IPS-11a (cell line): Measurements from ENCODE around the gene AKNA.

Experiments used
- H3K4me3 ChIP-seq: one replicate; pipeline ENCODE4 v1.5.1; 2013; ENCODE audit warnings: low read depth, low read length, control low read depth

AKNA gene

DNA sequence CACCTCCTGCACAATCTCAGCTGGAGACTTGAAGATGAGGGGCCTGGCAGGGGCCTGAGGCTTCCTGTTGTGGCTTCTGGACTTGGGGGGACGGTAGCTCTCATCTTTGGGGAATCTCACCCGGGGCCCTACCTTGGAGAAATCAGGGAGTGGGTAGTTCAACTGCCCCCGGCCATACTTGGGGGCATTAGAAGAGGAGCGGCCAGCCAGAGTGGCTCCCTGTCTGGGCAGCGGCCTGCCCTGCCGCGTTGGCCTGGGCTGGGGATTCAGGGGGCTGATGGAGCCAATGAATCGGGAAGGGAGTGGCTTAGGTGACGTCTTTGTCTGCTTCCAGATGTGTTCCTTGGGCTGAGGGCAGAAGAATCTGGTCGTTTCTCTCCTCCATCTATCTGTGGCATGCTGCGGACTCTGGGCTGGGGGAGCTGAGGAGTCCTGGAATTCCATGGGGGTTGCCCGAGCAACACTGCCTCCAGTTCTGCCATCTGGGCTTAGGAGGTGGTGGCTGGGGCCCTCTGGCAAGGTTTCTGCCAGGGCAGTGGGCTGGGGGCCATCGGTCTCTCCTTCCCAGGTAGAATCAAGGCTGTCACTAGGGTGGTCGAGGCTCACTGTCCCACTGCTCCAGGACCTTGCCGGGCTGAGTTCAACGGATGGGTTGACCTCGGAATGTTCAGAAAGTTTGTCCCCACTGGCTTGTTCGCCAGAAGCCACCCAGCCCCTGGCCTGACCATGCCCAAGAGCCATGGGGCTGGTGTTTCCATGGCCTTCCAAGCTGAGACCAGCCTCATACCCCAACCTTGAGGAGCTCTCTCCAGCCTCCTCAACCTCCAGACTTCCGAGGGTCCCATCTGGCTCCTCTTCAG, 11.0 kb downstream of the AKNA start:
- no peak overlapping the region for H3K4me3 ChIP-seq

DNA sequence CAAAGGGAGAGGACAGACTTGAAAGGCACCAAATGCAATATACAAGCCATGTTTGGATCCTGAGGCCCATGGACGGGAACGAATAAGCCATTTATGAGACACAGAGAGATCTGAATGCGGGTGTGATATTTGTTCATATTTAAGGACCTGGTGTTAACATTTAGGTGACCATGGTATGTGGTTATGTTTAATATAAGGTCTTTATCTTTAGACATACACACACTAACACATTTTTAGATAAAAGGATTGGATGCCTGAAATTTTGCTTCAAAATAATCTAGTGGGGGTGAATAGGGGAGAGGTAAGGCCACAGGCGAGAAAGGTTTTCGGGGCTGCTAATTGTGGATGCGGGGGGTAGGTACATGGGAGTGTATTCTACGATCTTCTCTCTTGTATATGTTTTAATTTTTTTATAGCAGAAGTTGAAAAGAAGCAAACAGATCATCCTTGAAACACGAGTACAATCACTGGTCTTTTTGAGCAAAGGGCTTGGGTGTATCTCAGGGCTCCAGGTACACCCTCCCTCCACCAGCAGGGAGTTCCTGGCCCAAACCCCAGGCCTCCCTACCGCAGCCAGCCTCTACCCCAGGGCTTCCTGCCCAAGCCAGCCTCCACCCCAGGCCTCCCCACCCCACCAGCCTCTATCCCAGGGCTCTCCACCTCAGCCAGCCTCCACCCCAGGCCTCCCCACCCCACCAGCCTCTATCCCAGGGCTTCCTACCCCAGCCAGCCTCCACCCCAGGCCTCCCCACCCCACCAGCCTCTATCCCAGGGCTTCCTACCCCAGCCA, 12.2 kb downstream of the AKNA start:
- no peak overlapping the region for H3K4me3 ChIP-seq

DNA sequence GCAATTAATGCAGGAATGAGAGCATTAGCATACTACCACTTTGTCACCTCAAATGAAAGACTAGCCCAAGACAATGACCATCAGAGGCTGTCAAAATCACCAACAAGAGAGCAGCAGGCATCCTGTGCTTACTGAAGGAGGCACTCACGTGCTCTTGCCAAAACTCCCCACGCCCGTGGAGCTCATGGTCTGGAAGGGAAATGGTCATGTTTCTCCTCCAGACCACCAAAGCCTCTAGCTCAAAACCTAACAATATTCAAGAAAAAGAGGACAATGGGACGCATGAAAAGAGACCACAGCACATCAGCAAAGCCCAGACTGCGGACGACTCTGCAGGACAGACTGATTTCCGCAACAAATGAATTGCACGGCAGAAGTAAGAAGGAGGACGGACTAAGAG, 12.8 kb downstream of the AKNA start:
- H3K4me3 ChIP-seq = no peak overlapping the region

DNA sequence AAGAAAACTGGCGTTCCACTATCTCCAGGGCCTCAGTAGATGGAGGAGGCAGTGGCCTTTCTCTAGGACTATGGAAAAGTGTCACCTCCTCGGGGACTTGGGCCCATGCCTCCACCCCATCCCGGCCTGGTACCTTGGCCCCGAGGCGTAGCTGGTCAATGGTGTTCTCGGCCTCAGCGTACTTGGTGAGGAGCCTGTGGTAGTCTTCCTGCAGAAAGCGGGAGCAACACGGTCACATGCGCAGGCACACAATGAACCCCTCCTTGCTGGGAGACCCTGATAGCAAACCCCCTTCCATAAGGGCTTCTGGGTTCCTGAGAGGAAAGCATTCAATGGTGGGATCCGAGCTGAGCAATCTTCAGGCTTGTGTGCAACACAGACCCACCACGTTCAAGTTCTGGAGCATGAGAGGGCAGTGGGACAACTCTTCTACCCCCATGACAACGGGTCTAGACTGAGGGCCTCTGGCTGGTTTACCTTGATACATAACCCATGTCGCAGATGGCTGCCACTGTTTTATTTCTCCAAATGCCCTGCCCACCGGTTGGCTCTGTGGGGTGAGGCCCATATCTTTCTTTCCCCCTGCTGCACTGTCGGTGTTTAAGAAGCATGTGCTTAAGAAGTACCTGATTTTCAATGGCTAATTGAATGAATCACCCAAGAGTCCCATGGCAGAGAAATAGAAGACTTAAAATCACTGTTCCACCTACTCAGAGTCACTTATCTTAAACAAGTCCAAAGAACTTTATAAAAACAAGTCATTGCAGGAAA, 13.6 kb downstream of the AKNA start:
- no peak overlapping the region for H3K4me3 ChIP-seq

DNA sequence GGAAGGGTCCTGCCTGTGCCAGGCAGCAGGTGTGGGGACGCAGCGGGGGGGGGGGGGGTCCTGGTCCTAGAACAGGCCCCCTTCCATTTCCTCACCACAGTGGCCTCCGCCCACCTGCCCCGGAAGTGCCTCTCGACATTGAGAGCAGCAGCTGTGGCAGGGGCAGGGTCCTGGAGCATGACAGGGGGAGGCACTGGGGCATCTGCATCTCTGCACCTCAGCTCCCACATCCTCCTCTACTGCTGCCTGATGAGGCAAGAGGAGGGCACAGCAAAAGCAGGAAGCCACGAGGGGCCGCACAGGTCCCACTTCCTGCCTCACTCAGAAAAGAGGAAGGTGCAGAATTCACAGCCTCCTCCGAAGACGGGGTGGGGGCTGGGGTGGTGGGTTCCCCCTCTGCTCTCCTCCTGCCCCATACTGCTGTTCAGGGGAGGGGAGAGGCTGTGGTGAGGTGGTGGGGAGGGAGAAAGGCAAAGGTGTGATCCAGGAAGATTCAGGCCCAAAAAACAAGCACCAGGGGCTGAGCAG, 14.8 kb downstream of the AKNA start:
- no peak overlapping the region for H3K4me3 ChIP-seq

DNA sequence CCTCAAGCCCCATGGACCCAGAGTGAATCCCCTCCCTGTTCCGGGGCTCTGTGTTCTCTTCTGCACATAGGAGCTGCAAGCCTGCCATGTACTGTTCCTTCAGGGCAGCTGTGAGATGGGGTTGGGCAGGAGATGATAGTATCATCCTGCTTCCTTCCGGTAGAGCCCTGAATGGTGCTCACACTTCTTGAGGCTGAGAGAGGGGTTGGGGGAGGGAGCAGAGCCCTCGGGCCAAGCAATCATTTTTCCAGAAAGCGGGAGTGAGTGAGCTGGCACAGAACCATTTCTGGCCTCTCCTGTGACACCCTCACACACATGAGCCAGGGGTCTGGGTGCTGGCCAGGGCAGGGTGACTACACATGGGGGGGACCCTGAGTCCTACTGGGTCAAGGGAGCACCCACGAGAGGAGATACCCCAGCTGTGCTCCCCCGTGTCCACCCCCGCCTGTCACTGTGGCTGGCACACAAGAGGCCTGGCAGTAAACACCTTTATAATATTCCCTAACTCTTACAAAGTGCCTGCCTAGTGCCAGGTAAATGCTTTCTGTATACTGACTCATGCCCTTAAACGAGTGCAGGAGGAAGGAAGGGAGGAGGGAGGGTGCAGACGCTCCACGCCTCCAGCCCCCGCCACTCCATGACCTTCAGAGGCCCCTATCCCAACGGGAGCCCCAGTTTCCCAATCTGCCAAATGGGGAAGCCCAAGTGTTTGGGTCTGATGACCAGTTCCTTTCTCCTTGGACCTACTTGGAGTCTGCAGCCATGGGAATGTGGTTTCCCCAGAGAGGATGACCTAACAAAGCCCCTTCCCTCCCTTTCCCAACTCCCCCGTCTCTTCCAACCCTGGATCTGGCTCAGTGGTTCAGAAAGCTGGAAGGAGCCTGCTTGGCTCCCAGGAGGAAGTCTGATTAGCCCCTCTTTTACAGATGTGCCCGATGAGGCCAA, 15.5 kb downstream of the AKNA start:
- no peak overlapping the region for H3K4me3 ChIP-seq

DNA sequence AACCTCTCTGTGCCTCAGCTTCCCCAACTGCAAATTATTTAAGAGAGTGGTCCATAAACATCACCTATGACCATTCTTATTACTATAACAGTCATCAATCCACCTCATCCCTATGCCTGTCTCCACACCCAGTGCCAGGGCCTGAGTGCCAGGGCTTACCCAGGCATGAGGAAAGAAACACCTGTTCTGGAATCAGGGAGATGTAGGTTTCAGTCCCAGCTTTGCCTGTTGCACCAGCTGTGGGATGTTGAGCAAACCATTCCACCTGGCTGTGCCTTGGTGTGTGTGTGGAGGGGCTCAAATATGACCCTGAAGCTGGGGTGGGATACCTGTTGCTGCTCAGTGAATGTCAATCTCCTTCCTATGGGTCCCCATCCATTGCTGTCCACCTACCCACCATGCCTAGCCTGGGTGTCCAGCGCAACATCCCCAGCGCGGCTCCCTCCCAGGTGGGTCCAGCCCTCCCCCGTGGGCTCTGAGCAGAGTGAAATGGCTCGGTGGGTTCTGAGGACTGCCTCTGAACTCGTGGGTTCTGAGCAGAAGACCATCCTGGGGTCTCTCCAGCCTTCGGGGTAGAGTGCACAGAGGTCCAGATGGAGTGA, 16.3 kb downstream of the AKNA start:
- no peak overlapping the region for H3K4me3 ChIP-seq

DNA sequence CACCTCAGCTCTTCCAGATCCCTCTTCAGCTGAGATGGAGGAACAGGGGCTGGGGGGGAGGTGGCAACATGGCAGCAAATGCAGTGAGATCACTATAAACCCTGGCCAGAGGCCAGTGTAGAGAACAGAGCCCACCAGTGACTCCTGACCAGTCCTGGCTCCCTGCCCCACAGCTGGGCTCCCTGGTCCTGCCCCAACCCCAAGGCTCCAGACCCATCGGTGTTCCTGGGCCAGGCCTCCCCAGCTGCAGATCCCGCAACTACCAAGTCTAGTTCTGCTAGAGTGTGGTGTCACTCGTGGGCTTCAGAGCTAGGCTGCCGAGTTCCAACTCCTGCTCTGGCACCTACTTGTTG, 16.8 kb downstream of the AKNA start:
- no peak overlapping the region for H3K4me3 ChIP-seq

DNA sequence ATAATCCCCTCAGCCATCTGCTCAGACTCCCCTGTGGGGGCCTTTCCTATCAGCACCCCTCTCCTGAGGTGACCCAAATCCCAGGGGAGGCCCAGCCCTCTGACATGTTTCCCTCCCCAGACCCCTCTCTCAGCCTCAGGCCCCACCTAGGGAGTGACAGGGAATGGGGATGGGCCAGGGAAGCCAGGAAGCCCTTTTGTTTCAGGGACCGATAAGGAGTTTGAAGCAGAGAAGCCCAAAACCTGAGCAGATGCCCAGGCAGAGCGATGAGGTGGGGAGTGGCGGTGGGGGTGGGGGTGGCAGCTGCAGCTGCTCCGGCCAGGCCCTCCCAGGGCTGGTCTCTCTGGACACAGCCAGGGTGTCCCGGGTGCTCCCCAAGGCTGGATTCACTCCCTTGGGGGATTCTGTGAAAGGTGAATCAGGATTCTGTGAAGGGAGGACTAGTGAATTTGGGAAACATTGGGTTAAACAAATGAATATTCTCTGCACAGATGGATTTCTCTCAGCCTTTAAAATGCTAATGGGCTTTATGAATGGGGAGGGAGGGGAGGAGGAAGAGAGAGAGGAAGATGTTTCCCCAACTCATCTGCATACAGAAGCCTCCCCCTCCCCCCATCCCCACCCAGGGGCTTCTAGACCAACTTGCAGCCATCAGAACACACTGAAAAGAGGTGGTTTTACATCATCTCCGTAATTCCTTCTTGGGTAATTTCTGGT, 17.4 kb downstream of the AKNA start:
- no peak overlapping the region for H3K4me3 ChIP-seq

DNA sequence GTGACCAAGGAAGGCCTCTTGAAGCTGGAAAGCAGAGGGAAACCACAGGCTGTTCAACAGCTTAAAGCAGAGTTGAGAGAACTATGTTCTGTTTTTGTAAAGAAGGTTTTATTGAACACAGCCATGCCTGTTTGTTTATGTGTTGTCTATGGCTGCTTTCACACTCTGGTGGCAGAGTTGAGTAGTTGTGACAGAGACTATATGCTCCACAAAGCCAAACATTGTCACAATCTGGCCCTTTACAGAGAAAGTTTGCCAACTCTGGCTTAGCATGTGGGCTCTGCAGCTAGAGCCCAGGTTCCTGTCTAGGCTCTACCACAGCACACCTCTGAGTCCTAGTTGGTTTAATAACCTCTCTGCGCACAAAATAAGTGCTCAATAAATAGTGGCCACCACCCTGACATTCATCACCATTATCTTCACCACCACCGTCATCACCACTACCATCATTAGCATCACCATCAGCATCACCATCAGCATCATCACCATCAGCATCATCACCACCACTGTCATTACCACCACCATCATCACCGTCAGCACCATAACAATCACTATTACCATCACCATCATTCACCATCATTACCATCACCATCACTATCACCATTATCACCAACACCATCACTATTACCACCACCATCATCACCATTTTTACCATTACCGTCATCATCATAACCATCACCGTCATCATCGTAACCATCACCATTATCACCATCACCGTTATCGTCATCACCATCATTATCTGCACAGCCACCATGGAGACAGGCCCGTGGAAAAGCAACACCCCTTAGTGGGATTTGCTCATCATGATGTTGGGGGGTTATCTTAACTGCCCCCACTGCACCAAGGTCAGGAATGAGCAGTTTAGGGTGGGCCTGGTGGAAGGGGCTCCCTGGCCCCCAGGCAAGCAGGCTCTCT, 18.3 kb downstream of the AKNA start:
- H3K4me3 ChIP-seq = no peak overlapping the region

DNA sequence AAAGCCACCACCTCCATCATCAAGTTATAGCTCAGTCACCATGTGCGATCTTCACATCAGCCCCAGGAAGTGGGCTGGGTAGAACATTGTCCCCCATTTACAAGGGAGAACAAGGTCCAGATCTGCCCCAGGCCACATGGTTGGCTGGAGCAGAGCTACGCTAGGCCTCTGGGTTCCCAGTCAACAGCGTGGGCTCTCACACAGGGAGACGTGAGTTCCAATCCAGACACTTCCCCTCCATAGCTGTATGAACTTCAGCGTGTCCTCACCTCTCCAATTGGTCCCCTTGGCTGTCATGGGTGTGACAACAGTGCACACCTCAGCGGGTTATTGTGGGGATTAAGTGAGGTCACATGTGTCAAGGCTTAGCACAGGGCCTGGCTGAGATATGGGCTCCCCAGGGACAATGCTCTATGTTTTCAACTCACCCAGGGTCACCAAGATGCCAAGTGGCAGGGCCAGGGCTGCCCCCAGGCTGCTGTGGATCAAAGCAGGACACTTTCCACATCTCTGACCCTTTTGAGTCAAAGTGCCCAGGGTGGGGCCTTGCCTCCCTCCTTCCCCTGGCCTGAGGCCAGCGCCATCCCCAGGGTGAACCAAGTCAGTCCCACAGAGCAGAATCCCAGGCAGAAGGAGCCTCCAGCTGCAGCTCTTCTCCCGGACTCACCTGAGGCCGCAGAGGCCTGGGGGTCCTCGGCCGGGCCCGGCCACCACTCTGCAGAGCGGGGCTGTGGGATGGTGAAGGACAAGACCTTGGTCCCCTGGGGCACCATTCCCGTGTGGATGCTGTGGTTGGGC, 19.8 kb downstream of the AKNA start:
- no peak overlapping the region for H3K4me3 ChIP-seq

DNA sequence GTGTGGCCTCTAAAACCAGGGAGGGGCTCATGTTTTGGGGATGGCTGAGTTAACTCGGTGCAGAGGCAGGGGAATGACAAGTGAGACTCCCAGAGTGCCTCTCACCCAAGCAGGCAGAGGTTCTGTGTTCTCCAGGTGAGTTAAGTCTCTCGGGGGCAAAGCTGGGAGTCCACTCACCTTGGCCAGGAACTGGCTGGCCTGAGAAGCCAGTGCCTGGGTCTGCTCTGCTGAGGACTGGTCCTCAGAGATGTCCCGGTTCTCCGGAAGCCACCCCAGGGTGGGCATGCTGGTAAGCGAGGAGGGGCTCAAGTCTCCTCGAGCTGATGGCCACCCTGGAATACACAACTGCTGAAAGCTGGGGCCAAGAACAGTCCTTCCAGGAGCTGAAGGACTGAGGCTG, 20.4 kb downstream of the AKNA start:
- no peak overlapping the region for H3K4me3 ChIP-seq

DNA sequence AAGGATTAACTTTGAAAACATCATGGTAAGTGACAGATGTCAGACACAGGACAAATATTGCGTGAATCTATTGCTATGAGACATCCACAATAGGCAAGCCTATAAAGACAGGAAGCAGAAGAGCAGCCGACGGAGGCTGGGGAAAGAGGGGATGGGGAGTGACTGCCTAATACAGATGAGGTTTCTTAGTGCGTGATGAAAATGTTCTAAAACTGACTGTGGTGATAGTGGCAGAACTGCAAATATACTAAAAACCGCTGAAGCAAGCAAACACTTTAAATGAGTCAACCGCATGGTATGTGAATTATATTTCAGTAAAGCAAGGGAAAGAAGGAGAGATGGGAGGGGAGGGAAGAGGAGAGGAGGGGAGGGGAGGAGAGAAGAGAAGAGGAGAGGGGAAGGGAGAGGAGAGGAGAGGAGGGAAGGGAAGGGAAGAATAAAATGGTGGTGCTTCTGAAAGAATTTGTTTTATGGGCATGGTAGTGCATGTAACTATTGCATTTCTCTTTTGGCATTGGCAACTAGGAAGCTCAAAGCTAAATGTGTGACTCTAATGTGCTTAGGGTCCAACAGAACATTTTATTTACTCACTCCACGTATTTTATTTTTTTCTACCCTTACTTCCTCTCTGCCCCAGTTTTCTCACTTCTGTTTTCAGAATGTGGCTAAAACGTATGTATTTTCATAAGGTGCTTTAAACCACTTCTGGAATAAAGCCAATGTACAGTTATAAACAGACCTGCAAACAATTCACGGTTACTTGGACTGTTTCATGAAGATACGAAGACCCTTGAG, 21.3 kb downstream of the AKNA start:
- no peak overlapping the region for H3K4me3 ChIP-seq

DNA sequence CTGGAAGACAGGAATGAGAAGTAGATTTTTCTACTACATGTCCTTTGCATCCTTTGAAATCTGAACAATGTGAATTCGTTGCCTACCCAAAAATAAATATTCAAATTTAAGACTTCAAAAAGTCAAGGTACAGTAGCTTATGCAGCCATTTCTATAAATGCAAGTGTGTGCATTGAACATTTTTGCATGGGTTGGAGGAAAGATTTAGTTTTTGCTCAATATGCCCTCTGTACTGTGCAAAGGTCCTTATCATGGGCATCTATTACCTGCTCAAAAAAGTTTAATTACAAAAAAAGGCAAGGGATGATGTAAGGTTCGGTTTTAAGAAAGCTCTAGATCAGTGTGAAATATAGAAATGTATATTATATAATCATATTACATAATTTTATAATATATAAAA, 22.6 kb downstream of the AKNA start:
- no peak overlapping the region for H3K4me3 ChIP-seq

DNA sequence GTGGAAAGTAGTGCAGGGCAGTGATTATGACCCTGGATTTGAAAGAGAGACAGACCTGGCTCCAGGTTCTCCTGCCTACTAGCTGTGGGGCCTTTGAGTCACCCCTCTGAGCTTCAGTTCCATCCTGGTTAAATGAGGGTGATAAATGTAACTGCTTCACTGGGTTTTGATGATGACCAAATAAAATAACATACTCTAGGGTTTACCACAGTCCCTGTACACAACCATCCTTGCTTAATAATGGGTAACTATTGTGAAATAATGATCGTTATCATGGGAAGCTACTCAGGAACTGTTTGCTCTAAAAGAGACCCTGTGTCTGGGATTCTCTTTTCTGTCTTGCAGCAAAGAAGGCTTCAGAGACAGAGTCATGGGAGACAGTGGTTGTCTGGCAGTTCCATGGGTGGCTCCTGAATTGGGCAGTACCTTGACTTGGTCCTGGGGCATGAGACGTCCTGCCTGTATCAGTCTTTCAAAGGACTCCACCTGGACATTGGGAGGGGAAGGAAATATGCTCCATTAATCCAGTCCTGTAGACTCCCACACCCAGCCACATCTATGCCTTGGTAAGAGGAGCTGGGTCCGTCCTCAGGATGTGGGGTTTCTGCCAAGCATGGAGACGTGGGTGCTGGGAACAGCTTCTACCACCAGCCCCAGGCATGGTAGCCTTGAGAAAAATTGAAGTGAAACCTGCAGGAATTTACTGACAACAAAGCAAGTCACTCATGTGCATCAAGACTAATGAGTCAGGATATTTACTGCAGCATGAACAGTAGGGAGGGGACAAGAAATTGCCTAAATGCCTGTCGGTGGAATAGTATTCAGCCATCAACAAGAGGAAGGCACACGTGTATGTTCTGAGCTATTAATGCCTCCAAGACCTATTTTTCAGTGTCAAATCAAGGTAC, 23.4 kb downstream of the AKNA start:
- no peak overlapping the region for H3K4me3 ChIP-seq

DNA sequence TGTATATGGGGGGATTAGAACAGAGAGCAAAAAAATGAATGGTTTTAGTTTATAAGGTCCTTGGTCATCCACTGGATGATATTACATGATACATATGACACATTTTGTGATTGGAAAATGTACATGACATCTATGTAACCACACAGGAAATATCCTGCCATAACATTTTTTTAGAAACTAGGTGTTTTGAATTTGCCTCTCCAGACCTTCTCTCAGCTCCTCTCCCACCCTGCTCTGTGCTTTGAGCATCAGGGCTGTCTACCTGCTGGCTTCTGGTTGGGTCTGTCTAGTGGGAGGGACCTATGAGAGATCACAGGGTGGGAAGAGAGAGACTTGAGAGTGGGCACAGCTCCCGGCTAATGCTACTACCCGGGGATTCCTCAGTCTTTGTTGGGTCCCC, 24.4 kb downstream of the AKNA start:
- H3K4me3 ChIP-seq = no peak overlapping the region
